Naive thymus-derived CD8-positive, alpha-beta T cell (primary cell): ENCODE results near the gene METTL8. TPM values are rescaled to one million over a fixed set of nuclear protein-coding genes. Genes with fewer than 3 reads are reported as not detected.
"Not testable (repeated sequence)": the region's sequence is repeated elsewhere in the genome, so short reads cannot be mapped to it uniquely, and the experiment has no call there.

Source experiments
- ATAC-seq, 2 donors: fragments of 150-1000 bp; cut with Tn5 transposase in 1 of 2; sonication (Bioruptor Pico), chemical (Tn5 transposase) in 1 of 2; 1 replicate in 1 of 2; 2 replicates in 1 of 2; pipeline ENCODE4 v1.10.0; 2021; ENCODE audit warnings: mild to moderate bottlenecking in 2 of 2, moderate library complexity in 2 of 2
- POLR2A ChIA-PET: fragments of 350-600 bp; sonication (Branson Sonifier 250); formaldehyde crosslinking; loops from one replicate; lab custom pipeline; 2021; ENCODE audit warnings: antibody characterized with exemption; lab: Charles Lee
- DNase-seq, 10 donors: peaks; one replicate each; pipeline versions ENCODE4 v3.0.0 to v3.0.0-alpha.2; 2020 to 2022
- H3K27ac Mint-ChIP-seq, 10 donors: one replicate each; pipeline ENCODE4 v1.8.0; 2020 to 2022; ENCODE audit warnings: mild to moderate bottlenecking in 10 of 10, mixed read lengths in 10 of 10, moderate library complexity in 4 of 10, inconsistent platforms in 1 of 10
- H3K27me3 Mint-ChIP-seq, 5 donors: one replicate each; pipeline ENCODE4 v1.8.0; 2021 to 2022; ENCODE audit warnings: mixed read lengths in 5 of 5
- H3K36me3 Mint-ChIP-seq, 3 donors: one replicate each; pipeline ENCODE4 v1.8.0; 2020 to 2022; ENCODE audit warnings: mixed read lengths in 3 of 3, mild to moderate bottlenecking in 2 of 3, inconsistent platforms in 1 of 3
- H3K4me1 Mint-ChIP-seq, 4 donors: one replicate each; pipeline ENCODE4 v1.8.0; 2021 to 2022; ENCODE audit warnings: mixed read lengths in 4 of 4
- H3K4me3 Mint-ChIP-seq, 10 donors: one replicate each; pipeline ENCODE4 v1.8.0; 2020 to 2022; ENCODE audit warnings: mild to moderate bottlenecking in 10 of 10, mixed read lengths in 10 of 10, moderate library complexity in 6 of 10, inconsistent platforms in 1 of 10
- H3K9me3 Mint-ChIP-seq, 9 donors: one replicate each; pipeline ENCODE4 v1.8.0; 2020 to 2022; ENCODE audit warnings: mixed read lengths in 9 of 9, mild to moderate bottlenecking in 3 of 9, inconsistent platforms in 1 of 9, moderate library complexity in 1 of 9
- polyA plus RNA-seq, 3 donors: library from polyadenylated mRNA; unstranded; fragments of 300-500 nt; fragmentation: Illumina TruSeq; gene quantifications; one replicate each; pipeline ENCODE4 v1.2.3, GENCODE V29; 2021
- total RNA-seq, 8 experiments: library from RNA in 2 of 8; stranded (reverse) in 2 of 8; gene quantifications; one replicate each; pipeline ENCODE4 v1.2.3 and lab custom pipeline; 2021 to 2026

The METTL8 gene
- total and polyA plus RNA-seq, 5 experiments from 2014 or later, result 9.1 to 21.0 (median 18.3) TPM

- H3K4me3 Mint-ChIP-seq, H3K27ac Mint-ChIP-seq, DNase-seq, H3K4me1 Mint-ChIP-seq, H3K27me3 Mint-ChIP-seq, POLR2A ChIA-PET, ATAC-seq: not testable (repeated sequence)
- peaks cover 8 to 18% (median 14%) of the 10 kb centered on the region in 3 donors for H3K36me3 Mint-ChIP-seq
- H3K9me3 Mint-ChIP-seq, result peaks cover 0 to 13% (median 3%) of the 10 kb centered on the region in 9 donors
These were observed 80.0 kb downstream of the METTL8 start for GRCh38 chr2:171353746-171354145.

GRCh38 chr2:171348056-171348455, 85.7 kb downstream of the METTL8 start:
- H3K9me3 Mint-ChIP-seq, result peaks cover 0 to 10% (median under 1%) of the 10 kb centered on the region in 9 donors
- no peak overlapping the region for H3K4me3 Mint-ChIP-seq
- H3K27ac Mint-ChIP-seq, result peak overlapping the region in 1 of 10 donors; percentile 3
- POLR2A ChIA-PET, result no interaction called here
- no peaks in the 10 kb centered on the region for H3K27me3 Mint-ChIP-seq
- peaks cover 0 to 9% (median 3%) of the 10 kb centered on the region in 4 donors for H3K4me1 Mint-ChIP-seq
- ATAC-seq, result no peak
- DNase-seq, result no peak
- peaks cover 0 to 7% (median 2%) of the 10 kb centered on the region in 3 donors for H3K36me3 Mint-ChIP-seq

- Mint-ChIP-seq H3K36me3 (peaks cover 0 to 6% (median 2%) of the 10 kb centered on the region in 3 donors), H3K4me1 (peaks cover 0 to 9% (median 3%) of the 10 kb centered on the region in 4 donors), H3K27ac (peak overlapping the region in 1 of 10 donors; percentile 3), H3K27me3 (no peaks in the 10 kb centered on the region), H3K4me3 (no peak overlapping the region), H3K9me3 (peaks cover 0 to 10% (median 0%) of the 10 kb centered on the region in 9 donors)
- no peak for DNase-seq
- POLR2A ChIA-PET, result no interaction called here
- no peak for ATAC-seq
These were observed 86.2 kb downstream of the METTL8 start for GRCh38 chr2:171347591-171348032.

GRCh38 chr2:171346723-171347557, 86.8 kb downstream of the METTL8 start:
- Mint-ChIP-seq H3K27me3 (no peaks in the 10 kb centered on the region), H3K4me1 (peaks cover 0 to 11% (median 4%) of the 10 kb centered on the region in 4 donors), H3K36me3 (peaks cover 0 to 4% (median 2%) of the 10 kb centered on the region in 3 donors), H3K9me3 (peaks cover 0 to 8% (median 0%) of the 10 kb centered on the region in 9 donors), H3K4me3 (no peak overlapping the region), H3K27ac (no peak overlapping the region)
- ATAC-seq, result no peak
- no peak for DNase-seq
- POLR2A ChIA-PET, result no interaction called here

GRCh38 chr2:171345971-171346722, 87.6 kb downstream of the METTL8 start:
- Mint-ChIP-seq H3K9me3 (peaks cover 0 to 2% (median 0%) of the 10 kb centered on the region in 9 donors), H3K4me3 (no peak overlapping the region)

GRCh38 chr2:171344182-171344581, 89.6 kb downstream of the METTL8 start:
- Mint-ChIP-seq H3K4me3 (no peak overlapping the region), H3K9me3 (no peaks in the 10 kb centered on the region), H3K4me1 (peaks cover 0 to 11% (median 4%) of the 10 kb centered on the region in 4 donors), H3K27me3 (no peaks in the 10 kb centered on the region), H3K27ac (peak overlapping the region in 1 of 10 donors; percentile 60), H3K36me3 (peaks cover 0 to 4% (median 0%) of the 10 kb centered on the region in 3 donors)
- ATAC-seq (no peak), DNase-seq (no peak)
- POLR2A ChIA-PET, result no interaction called here

More at GRCh38 chr2:171345971-171346722, 87.6 kb downstream of the METTL8 start:
- H3K4me1 Mint-ChIP-seq, result peaks cover 0 to 11% (median 4%) of the 10 kb centered on the region in 4 donors
- H3K27me3 Mint-ChIP-seq, result no peaks in the 10 kb centered on the region
- DNase-seq (no peak), ATAC-seq (no peak)
- peaks cover 0 to 2% (median 0%) of the 10 kb centered on the region in 3 donors for H3K36me3 Mint-ChIP-seq
- POLR2A ChIA-PET, result no interaction called here
- H3K27ac Mint-ChIP-seq, result no peak overlapping the region

- Mint-ChIP-seq H3K4me1 (peaks cover 0 to 10% (median 5%) of the 10 kb centered on the region in 4 donors), H3K9me3 (no peaks in the 10 kb centered on the region), H3K27ac (no peak overlapping the region), H3K36me3 (peaks cover 0 to 7% (median 3%) of the 10 kb centered on the region in 3 donors), H3K4me3 (no peak overlapping the region), H3K27me3 (no peaks in the 10 kb centered on the region)
- ATAC-seq (no peak), DNase-seq (no peak)
- POLR2A ChIA-PET, result no interaction called here
These were observed 91.8 kb downstream of the METTL8 start for GRCh38 chr2:171342067-171342413.

GRCh38 chr2:171341394-171342066, 92.3 kb downstream of the METTL8 start:
- Mint-ChIP-seq H3K4me1 (peaks cover 0 to 12% (median 4%) of the 10 kb centered on the region in 4 donors), H3K27me3 (no peaks in the 10 kb centered on the region), H3K36me3 (peaks cover 0 to 8% (median 3%) of the 10 kb centered on the region in 3 donors), H3K27ac (no peak overlapping the region), H3K4me3 (no peak overlapping the region), H3K9me3 (no peaks in the 10 kb centered on the region)
- no peak for ATAC-seq
- no peak for DNase-seq
- POLR2A ChIA-PET, result no interaction called here

GRCh38 chr2:171334946-171335345, 98.8 kb downstream of the METTL8 start:
- peaks cover 0 to 24% (median 4%) of the 10 kb centered on the region in 4 donors for H3K4me1 Mint-ChIP-seq
- ATAC-seq, result no peak

GRCh38 chr2:171334171-171334570, 99.6 kb downstream of the METTL8 start:
- DNase-seq (no peak), ATAC-seq (no peak)
- no peaks in the 10 kb centered on the region for H3K9me3 Mint-ChIP-seq
- peaks cover 0 to 25% (median 4%) of the 10 kb centered on the region in 4 donors for H3K4me1 Mint-ChIP-seq
- H3K4me3 Mint-ChIP-seq, result no peak overlapping the region
- no peaks in the 10 kb centered on the region for H3K27me3 Mint-ChIP-seq
- peak overlapping the region in 1 of 10 donors; percentile 20 for H3K27ac Mint-ChIP-seq
- peaks cover 0 to 8% (median 6%) of the 10 kb centered on the region in 3 donors for H3K36me3 Mint-ChIP-seq
- POLR2A ChIA-PET, result no interaction called here

More at GRCh38 chr2:171334946-171335345, 98.8 kb downstream of the METTL8 start:
- H3K9me3 Mint-ChIP-seq, result no peaks in the 10 kb centered on the region
- H3K4me3 Mint-ChIP-seq, result no peak overlapping the region
- POLR2A ChIA-PET, result no interaction called here
- no peak for DNase-seq
- H3K27me3 Mint-ChIP-seq, result no peaks in the 10 kb centered on the region
- H3K36me3 Mint-ChIP-seq, result peaks cover 0 to 8% (median 4%) of the 10 kb centered on the region in 3 donors
- peak overlapping the region in 1 of 10 donors; percentile 20 for H3K27ac Mint-ChIP-seq

- no peaks in the 10 kb centered on the region for H3K27me3 Mint-ChIP-seq
- peaks cover 0 to 7% (median 4%) of the 10 kb centered on the region in 3 donors for H3K36me3 Mint-ChIP-seq
- no peak overlapping the region for H3K4me3 Mint-ChIP-seq
- H3K4me1 Mint-ChIP-seq, result peaks cover 5 to 41% (median 25%) of the 10 kb centered on the region in 4 donors
- peak overlapping the region in 3 of 10 donors; percentile 11 to 43 (median 36) for H3K27ac Mint-ChIP-seq
- ATAC-seq (no peak), DNase-seq (no peak)
- POLR2A ChIA-PET, result interaction anchor here (0.7 kb wide), 1 partner anchor 416 kb away, joined by 3 read pairs; no protein-coding TSS in a partner anchor
- no peaks in the 10 kb centered on the region for H3K9me3 Mint-ChIP-seq
These were observed 103.4 kb downstream of the METTL8 start for GRCh38 chr2:171330155-171330956.
